GM18508 (cell line): ENCODE results near the gene ANTXR1.

Experiments used
- ATAC-seq: cut with Tn5 transposase; IDR thresholded peaks from one replicate; pipeline ENCODE4 v1.9.1; 2021; ENCODE audit warnings: moderate number of reproducible peaks; ENCODE audit not compliant: insufficient read depth, unreplicated experiment

The ANTXR1 gene

DNA sequence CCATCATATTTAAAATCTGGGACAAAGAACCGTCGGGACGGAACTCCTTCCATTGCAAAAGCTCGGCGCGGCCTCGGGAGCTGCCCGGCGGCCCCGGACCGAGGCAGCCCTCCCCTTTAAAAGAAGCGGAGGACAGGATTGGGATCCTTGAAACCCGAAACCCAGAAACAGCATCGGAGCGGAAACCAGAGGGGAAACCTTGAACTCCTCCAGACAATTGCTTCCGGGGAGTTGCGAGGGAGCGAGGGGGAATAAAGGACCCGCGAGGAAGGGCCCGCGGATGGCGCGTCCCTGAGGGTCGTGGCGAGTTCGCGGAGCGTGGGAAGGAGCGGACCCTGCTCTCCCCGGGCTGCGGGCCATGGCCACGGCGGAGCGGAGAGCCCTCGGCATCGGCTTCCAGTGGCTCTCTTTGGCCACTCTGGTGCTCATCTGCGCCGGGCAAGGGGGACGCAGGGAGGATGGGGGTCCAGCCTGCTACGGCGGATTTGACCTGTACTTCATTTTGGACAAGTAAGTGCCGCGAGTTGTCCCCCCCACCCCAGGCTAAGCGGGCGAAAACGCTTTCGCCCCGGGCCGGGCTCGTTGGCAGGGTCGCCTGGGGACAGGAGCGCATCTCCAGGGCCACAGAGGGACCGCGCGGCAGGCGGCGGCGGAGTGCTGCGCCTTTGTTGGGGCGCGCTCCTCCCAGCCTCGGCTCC is at the start of gene ANTXR1:
ANTXR1 (plus strand) TSS at position 38 of the 698 bp plus-strand sequence; CDS start at position 359, 321 bp downstream.
- ATAC-seq = no peak

DNA sequence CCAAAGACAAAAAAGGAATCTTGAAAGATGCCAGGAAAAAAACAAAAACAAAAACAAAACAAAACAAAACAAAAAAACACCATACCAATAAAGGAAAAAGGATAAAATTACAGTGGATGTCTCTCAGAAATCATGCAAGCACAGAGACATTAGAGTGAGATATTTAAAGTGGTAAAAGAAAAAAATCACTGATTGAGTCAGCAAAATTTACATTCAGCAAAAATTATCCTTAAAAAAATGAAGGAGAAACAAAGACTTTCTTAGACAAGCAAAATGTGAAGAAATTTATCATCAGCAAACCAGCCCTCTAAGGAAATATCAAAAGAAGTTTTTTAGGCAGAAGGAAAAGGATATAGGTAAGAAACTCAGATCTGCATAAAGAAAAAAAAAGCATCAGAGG is 48.7 kb upstream of the ANTXR1 start:
- no peak for ATAC-seq

DNA sequence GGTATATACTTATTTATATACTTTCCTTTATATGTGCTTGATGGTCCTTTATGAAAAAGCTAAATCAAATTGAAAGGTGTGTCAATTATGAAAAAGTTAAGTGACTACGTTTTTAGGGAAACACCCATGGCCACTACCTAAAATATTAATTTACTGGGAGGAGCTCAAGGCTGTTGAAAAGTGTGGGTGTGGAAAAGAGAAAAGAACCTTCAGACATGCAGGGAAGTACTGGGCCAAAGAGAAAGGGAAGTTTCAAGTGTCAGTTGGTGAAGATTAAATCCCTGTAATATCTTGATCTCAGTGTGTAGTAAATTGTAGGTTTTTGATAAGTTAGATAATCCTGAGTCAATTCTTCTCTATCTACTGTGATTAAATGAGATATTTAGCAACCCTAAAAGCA is 44.8 kb upstream of the ANTXR1 start:
- no peak for ATAC-seq

DNA sequence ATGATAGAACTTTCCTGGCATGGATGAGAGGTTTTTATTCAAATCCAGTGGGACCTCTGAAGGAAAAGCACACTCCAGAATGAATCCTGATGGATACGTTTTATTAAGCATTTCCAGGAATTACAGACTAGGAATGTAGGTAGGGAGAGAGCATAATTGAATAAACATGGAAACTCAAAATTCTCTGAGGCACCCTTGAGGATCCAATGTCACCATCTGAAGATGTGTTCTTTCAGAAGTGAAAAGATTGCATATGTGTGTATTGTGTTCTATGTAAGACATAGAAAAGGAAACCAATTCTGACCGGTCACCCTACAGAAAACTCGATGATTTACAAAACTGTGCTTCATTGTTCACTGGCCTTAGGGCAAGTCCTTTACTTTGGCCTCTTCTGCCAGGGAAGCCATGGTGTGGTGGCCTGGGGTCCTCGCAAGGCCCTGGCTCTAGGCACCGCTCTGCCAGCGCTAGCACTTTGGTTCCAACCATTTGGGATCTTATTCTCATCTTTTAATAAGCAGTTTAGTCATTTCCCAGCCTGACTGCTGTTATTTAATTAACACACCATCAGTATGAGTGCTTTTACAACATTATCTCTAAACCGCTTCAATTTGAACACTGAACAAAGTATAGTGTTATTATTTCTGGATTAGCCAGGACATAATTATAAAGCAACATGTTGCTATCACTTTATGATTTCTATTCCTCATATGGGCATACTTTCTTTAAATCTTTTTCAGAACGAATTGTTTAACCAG is 43.1 kb upstream of the ANTXR1 start:
- ATAC-seq = no peak

DNA sequence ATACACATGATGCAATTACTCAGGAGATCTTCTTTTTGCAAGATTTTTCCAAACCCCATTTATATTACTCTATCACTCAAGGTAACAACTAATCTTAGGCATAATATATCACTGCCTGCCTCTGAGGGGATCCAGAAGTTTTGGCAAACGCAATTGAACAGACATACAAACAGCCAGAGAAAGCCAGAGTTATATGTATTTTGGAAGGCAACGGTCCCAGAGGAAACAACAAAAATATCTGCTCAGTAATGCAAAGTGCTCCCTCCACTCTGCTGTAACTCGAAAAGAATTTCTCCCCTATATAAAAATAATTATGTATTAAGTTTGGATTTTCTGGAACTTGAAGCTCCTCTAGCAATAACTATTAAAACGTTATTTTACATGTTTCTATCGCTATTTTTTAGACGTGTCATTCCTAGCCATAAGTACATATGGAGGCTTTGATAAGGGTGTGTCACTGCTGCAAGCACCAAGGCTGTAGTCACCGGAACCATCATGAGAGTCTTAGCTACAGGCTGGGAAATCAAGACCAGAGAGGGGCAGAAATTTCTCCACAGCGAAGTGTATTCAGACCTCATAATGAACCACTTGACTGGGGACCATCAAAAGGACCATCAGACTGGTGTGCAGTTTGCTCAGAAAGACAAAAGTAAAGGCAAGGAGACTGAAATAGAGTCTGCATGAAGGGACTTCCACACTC is 42.3 kb upstream of the ANTXR1 start:
- ATAC-seq = no peak

DNA sequence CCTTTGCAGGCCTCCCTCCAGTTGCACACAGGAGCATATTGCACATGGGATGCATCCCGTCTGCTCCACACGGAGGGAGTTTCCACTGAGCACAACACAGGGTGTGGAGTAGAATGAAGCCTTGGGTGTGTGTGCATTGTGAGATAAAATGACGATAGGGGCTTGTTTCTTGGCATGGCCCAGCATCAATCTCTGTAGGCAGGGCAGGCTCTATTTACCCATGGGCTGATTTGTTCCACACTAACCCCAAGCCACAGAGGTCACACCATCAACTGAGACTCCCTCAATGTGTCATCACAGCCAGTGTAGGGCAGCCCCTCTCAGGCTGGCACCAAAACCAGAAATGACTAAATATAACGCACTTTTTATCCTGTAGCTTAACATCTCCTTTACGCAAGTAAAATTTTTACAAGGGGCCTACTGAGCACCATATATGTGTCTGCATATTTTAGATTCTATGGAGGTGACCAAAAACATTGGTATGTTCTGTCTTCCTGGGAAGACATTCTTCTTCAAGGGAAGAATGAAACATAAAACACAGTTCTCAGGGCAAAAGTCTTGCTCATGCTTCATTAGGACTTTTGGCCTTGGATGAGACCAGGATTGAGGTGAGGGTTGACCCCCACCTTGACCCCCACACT is 41.3 kb upstream of the ANTXR1 start:
- ATAC-seq = no peak

DNA sequence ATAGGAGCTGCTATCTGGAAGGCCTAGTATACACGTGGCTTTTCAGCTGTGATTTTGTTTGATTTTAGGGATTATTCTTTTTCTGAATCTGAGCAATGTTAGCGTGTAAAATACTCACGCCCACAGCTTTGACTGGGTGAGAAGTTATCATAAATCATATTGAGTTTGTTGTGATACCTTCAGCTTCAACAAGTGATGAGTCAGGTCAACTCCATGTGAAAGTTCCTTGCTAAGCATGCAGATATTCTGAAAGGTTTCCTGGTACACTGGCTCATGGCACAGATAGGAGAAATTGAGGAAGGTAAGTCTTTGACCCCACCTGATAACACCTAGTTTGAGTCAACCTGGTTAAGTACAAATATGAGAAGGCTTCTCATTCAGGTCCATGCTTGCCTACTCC is 38.7 kb upstream of the ANTXR1 start, which contains the start of gene GKN1:
GKN1 (plus strand) TSS at position 386 of the 400 bp plus-strand sequence. CDS start 42 bp downstream, outside the sequence.
- no peak for ATAC-seq

DNA sequence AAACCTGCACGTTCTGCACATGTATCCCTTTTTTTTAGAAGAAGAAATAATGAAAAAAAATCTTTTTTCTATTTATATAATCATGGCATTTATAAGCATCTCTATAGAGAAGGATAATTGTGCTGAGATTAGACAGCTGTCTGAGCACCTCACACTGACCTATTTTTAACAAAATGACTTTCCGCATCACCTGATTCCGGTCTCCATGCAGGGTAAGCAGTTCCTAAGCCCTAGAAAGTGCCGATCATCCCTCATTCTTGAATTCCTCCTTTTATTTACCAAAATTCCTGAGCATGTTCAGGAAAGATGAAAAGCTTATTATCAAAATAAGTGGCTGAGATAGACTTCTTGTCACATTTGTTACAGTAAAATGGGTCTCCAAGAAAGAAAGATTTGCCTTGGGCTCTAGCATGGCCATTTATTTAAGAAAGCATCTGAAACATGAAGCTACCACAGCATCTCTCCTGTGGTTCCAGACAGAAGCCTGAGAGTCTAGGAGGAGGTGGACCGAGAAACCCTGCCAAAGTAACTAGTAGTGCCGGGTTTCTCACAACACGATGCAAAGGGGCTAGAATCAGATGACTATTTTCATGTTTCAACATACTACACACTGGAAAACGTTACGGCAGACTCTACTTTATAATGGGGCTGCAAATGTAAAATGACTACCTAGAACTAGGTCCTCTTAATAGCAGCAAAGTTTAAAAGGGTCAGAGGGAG is 37.9 kb upstream of the ANTXR1 start:
- no peak for ATAC-seq

DNA sequence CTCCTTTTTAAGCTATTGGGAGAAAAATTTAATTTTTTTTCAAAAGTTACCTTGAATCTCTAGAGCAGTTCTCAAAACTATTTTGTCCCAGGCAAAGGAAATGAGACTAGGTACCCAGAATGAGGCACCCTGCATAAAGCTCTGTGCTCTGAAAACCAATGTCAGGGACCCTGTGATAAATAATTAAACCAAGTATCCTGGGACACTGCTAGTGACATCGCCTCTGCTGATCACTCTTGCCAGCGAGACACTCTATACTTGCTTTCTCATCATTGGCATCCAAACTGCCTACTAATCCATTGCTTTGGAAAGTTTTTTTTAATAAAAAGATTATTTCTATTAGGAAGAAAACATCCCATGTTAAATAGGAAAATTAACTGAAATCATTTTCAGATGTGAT is 37.1 kb upstream of the ANTXR1 start:
- no peak for ATAC-seq

DNA sequence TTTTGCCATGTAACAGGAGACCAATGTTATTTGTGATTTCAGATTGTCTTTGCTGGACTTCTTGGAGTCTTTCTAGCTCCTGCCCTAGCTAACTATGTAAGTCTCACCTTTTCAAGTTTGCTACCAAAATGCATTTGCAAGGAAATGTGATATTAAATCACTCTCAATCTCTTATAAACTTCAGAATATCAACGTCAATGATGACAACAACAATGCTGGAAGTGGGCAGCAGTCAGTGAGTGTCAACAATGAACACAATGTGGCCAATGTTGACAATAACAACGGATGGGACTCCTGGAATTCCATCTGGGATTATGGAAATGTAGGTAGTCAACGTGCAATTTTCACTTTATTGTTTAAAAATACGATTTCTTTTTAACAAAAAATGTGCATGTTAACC is 35.5 kb upstream of the ANTXR1 start:
- no peak for ATAC-seq

DNA sequence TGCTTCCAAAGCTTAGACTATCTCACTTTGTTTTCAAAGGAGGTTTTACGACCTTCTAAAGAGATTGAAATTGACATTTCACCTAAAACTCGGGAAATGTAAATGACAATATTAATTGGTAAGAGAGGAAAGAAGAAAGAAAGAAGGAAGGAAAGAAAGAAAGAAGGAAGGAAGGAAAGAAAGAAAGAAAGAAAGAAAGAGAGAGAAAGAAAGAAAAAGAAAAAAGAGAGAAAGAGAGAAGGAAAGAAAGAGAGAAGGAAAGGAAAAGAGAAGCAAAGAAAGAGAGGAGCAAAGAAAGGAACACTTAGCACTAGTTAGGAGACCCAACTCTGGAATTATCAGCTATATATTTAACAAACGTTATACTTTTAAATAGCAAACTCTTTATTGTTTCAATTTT is 34.9 kb upstream of the ANTXR1 start:
- ATAC-seq = no peak

DNA sequence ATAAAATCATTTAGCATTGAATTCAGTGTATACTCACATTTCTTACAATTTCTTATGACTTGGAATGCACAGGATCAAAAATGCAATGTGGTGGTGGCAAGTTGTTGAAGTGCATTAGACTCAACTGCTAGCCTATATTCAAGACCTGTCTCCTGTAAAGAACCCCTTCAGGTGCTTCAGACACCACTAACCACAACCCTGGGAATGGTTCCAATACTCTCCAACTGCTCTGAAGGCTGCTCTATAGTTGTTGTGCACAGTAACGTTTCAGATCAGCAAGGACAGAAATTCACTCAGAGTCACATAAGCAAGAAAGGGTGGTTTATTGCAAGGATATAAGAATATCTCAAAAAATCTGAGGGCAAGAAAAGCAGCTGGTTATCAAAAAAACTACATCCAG is 32.0 kb upstream of the ANTXR1 start:
- ATAC-seq = no peak

DNA sequence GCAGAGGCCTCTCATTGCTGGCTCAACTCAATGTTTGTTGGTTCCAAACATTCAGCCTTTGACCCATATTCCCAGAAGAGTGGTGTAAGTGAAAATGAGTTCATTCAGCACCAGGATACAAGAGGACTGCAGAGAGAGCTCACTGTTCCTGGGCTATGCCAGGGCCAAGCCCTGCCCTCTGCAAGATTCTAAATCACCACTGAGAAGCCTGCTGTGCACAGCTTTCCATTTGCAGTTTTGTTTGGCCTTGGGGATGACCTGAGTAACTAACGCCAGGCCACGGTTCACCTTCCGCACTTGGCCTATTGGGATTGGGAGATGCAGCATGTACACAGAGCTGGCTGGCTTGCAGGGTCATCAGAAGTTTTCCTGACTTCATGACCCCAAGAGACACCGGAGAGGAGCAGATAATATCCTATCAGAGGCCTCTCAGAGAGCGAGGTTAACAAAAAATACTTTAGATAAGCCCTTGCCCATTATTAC is 25.9 kb upstream of the ANTXR1 start:
- ATAC-seq = no peak

DNA sequence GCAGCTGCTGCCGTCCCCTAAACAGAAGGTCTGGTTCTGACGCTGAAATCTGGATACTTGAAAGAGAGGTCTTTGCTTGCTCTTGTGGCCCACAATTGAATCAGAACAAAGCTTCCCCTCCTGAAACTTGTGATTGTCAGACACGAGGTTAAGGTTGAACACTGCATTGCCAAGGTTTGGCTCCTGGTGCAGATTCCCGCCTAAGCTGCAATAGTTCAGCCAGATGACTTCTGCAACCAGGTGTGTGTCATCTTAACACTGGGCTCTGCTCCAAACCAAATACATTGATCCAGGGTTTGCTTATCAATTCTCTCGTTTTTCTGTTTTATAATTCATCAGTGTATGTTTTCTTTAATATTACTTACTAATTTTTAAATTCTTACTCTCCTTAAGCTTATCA is 23.9 kb upstream of the ANTXR1 start:
- no peak for ATAC-seq

DNA sequence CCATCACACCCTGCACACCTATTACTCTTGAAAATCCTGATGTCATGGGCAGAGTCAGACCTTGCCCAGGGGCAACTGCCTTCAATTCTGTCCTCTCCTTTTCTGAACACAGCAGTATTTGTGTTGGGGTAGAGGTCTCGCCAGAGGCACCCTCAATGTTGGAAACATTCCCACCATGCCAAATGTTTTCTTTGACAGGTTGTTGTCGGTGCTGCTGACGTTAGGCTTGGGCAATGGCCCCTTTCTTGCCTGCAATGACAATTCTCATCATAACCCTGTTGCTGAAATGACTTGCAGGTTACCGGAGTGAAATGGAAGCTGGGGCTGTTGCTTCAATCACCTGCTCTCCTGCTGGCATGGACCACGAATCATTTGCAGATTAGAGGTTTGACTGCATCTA is 20.6 kb upstream of the ANTXR1 start:
- no peak for ATAC-seq

DNA sequence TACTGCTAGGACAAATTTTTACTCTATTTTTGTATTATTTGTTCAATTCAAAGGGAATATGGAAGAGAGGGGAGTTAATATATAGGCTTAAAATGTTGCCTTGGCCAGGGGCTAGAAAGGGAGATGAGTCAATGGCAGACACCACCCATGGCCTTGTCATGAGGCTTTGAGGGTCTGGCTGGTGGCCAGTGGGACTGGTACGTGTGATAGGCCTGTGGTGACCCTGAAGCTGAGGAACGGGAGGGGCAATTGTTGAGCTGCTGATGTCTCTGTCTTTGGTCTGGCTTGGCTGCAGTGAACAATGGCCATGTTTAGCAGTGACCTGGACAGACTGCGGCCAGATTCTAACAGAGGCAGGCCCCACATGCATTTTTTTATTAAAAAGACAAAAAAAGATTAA is 20.0 kb upstream of the ANTXR1 start:
- no peak for ATAC-seq

DNA sequence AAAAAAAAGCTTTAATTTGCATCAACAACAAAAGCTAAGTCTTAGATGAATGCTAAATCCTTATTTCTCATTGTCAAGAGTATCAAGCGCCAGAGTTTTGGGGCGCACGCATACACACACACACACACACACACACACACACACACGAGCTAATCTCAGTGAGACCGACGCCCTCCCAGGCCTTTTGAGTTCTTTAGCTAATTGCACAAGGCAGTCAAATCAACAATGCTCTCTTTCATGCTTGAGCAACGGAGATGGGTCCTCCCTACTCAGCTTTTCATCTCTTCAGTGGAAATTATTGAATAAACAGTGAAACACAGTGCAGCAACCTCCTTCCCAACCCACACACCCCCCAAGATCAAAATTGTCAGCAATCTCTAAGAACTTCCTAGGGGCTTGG is 19.3 kb upstream of the ANTXR1 start:
- ATAC-seq = no peak

DNA sequence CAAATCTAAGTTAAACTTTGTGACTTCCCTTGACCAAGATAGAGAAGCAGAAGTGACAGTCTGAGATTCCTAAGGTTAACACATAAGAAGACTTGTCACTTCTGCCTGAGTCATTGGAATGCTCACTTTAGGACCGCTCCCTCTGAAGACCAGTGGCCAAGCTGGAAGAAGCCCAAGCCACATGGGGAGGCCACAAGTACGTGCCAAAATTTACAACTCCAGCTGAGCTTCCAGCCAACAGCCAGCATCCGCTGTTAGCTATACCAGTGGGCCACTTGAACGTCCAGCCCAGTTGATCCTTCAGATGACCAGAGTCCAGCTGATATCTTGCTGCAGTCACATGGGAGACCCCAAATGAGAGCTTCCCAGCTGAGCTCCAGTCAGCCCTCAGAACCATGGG is 18.1 kb upstream of the ANTXR1 start:
- ATAC-seq = no peak

DNA sequence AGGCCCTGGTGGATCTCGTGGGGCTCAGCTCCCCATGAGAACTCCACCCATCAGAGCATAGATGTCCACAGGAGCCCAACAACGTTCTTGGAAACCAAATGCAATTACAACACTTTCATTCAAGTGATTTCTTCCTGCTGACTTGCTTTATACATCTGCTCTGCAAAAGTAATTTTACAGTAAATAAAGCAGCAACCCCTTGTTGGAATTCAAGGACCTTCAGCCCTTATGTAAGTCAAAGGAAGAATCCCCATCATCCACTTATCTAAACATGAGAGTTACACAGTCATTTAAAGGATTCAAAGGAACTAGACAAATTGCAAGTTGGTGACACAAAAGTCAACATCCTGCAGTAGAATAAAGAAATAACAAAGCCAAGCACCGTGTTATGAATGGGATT is 17.1 kb upstream of the ANTXR1 start:
- no peak for ATAC-seq

DNA sequence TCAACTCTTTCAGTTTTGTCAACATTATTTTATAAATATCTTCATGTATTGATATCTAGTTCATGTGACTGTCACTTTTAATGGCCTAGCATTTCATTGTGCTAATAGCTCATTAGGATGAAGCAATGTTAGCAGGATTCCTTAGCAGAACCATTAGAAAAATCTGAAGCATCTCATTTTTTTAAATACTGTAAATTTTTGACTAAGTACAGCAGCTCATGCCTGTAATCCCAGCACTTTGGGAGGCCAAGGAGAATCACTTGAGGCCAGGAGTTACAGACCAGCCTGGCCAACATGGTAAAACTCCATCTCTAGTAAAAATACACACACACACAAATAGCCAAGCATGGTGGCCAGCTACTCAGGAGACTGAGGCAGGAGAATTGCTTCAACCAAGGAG is 15.6 kb upstream of the ANTXR1 start:
- ATAC-seq = no peak
